IMR-90 (cell line): ENCODE measurements around the gene GABBR1. TPM values are rescaled to one million over a fixed set of nuclear protein-coding genes. Genes with fewer than 3 reads are reported as not detected.

Source experiments
- ATAC-seq: fragments of 200-7000 bp; cut with Tn5 transposase; 2 replicates; pipeline ENCODE4 v1.9.1; 2020; ENCODE audit warnings: low read depth, mild to moderate bottlenecking, moderate library complexity
- BruUV-seq: library from RNA; stranded (reverse); fragments of 400-500 nt; replicated peaks from 2 replicates; lab custom pipeline; 2021; lab: Mats Ljungman, UMichigan
- CTCF ChIA-PET: fragments of 300-600 bp; formaldehyde crosslinking; extraction: SDS; loops from one replicate; lab custom pipeline; 2021; ENCODE audit warnings: antibody characterized with exemption; lab: Yijun Ruan, JAX
- POLR2A ChIA-PET: fragments of 300-600 bp; sonication (Branson Sonifier 250); formaldehyde crosslinking; loops from one replicate; lab custom pipeline; 2022; ENCODE audit warnings: antibody characterized with exemption; ENCODE audit not compliant: unreplicated experiment; lab: Charles Lee
- DNase-seq: peaks from one replicate; pipeline ENCODE4 v3.0.0; 2013
- H2AFZ ChIP-seq: replicated peaks from 2 replicates; pipeline ENCODE3; 2013; ENCODE audit warnings: low read length, mild to moderate bottlenecking; ENCODE audit not compliant: poor library complexity
- H2AK5ac ChIP-seq: 2 replicates; pipeline ENCODE4 v1.6.1; 2013; ENCODE audit warnings: low read depth, low read length, inconsistent platforms
- H2AK9ac ChIP-seq: replicated peaks from 2 replicates; pipeline ENCODE3; 2013; ENCODE audit warnings: mild to moderate bottlenecking, low read depth, low read length, moderate library complexity; ENCODE audit not compliant: poor library complexity
- H2BK120ac ChIP-seq: 2 replicates; pipeline ENCODE4 v1.6.1; 2013; ENCODE audit warnings: low read depth, low read length, inconsistent platforms
- H2BK15ac ChIP-seq: 3 replicates; pipeline ENCODE4 v1.6.1; 2013; ENCODE audit warnings: low read depth, low read length, inconsistent platforms
- H2BK20ac ChIP-seq: 2 replicates; pipeline ENCODE4 v1.6.1; 2013; ENCODE audit warnings: low read depth, mild to moderate bottlenecking, inconsistent platforms, low read length, moderate library complexity
- H2BK5ac ChIP-seq: 2 replicates; pipeline ENCODE4 v1.6.1; 2013; ENCODE audit warnings: mild to moderate bottlenecking, low read depth, low read length, inconsistent platforms; ENCODE audit not compliant: poor library complexity, severe bottlenecking
- H3K14ac ChIP-seq: replicated peaks from 2 replicates; pipeline ENCODE4 v1.6.1; 2013; ENCODE audit warnings: low read depth, low read length, inconsistent platforms
- H3K18ac ChIP-seq: 2 replicates; pipeline ENCODE4 v1.6.1; 2013; ENCODE audit warnings: low read depth, low read length, control low read depth
- H3K23ac ChIP-seq: 2 replicates; pipeline ENCODE4 v1.6.1; 2013; ENCODE audit warnings: low read depth, low read length, inconsistent platforms
- H3K27ac ChIP-seq: 2 replicates; pipeline ENCODE4 v1.5.1; 2013; ENCODE audit warnings: mild to moderate bottlenecking, control low read depth, low read length; ENCODE audit not compliant: insufficient read depth
- H3K27me3 ChIP-seq: 2 replicates; pipeline ENCODE4 v1.6.1; 2013; ENCODE audit warnings: low read length; ENCODE audit not compliant: control insufficient read depth, insufficient read depth
- H3K36me3 ChIP-seq: 2 replicates; pipeline ENCODE4 v1.6.1; 2013; ENCODE audit warnings: low read length, mixed read lengths; ENCODE audit not compliant: control insufficient read depth, insufficient read depth
- H3K4ac ChIP-seq: 2 replicates; pipeline ENCODE4 v1.6.1; 2013; ENCODE audit warnings: low read depth, low read length, inconsistent platforms
- H3K4me1 ChIP-seq: 2 replicates; pipeline ENCODE4 v1.6.1; 2013; ENCODE audit warnings: low read length, mixed read lengths; ENCODE audit not compliant: control insufficient read depth, insufficient read depth
- H3K4me2 ChIP-seq: 2 replicates; pipeline ENCODE4 v1.6.1; 2013; ENCODE audit warnings: low read depth, mild to moderate bottlenecking, control low read depth, low read length, moderate library complexity
- H3K4me3 ChIP-seq: 2 replicates; pipeline ENCODE4 v1.5.1; 2013; ENCODE audit warnings: low read depth, mild to moderate bottlenecking, control low read depth, low read length, moderate library complexity; ENCODE audit not compliant: insufficient read depth
- H3K56ac ChIP-seq: 2 replicates; pipeline ENCODE4 v1.6.1; 2013; ENCODE audit warnings: low read length, inconsistent platforms; ENCODE audit not compliant: insufficient read depth; ENCODE audit errors: extremely low read depth
- H3K79me1 ChIP-seq, 2 experiments: 2 replicates each; pipeline ENCODE4 v1.6.1; 2013; ENCODE audit warnings: low read length in 2 of 2, inconsistent platforms in 1 of 2, low read depth in 1 of 2
- H3K9ac ChIP-seq: 2 replicates; pipeline ENCODE4 v1.6.1; 2013; ENCODE audit warnings: low read depth, low read length, control low read depth
- H3K9me1 ChIP-seq: 2 replicates; pipeline ENCODE4 v1.6.1; 2013; ENCODE audit warnings: low read length, inconsistent platforms; ENCODE audit not compliant: insufficient read depth
- H3K9me3 ChIP-seq: 2 replicates; pipeline ENCODE4 v1.6.1; 2013; ENCODE audit warnings: low read length; ENCODE audit not compliant: control insufficient read depth, insufficient read depth
- H4K20me1 ChIP-seq: 2 replicates; pipeline ENCODE4 v1.6.1; 2013; ENCODE audit warnings: low read length, inconsistent platforms; ENCODE audit not compliant: insufficient read depth
- H4K5ac ChIP-seq: 2 replicates; pipeline ENCODE4 v1.6.1; 2013; ENCODE audit warnings: mild to moderate bottlenecking, low read depth, low read length, control low read depth
- H4K8ac ChIP-seq, 2 experiments: 2 replicates each; pipeline ENCODE4 v1.6.1; 2013; ENCODE audit warnings: low read depth in 2 of 2, low read length in 2 of 2, control low read depth in 1 of 2, inconsistent platforms in 1 of 2
- H4K91ac ChIP-seq: 2 replicates; pipeline ENCODE4 v1.6.1; 2013; ENCODE audit warnings: low read depth, low read length, inconsistent platforms; ENCODE audit not compliant: insufficient read depth
- CHD1 ChIP-seq: IDR thresholded peaks from 2 replicates; pipeline ENCODE4 v1.6.1; 2012; ENCODE audit warnings: low read depth, low read length, improper control_type of control experiment
- MAFK ChIP-seq: IDR thresholded peaks from 2 replicates; pipeline ENCODE4 v1.6.1; 2012; ENCODE audit warnings: low read depth, low read length, improper control_type of control experiment
- NFE2L2 ChIP-seq: fragments of 150-350 bp; IDR thresholded peaks from 2 replicates; pipeline ENCODE4 v1.6.1; 2016; ENCODE audit warnings: low read depth, mild to moderate bottlenecking, low read length
- POLR2A ChIP-seq: IDR thresholded peaks from 2 replicates; pipeline ENCODE4 v1.6.1; 2012; ENCODE audit warnings: mild to moderate bottlenecking, low read depth, low read length
- RAD21 ChIP-seq: IDR thresholded peaks from 2 replicates; pipeline ENCODE4 v1.6.1; 2012; ENCODE audit warnings: low read length, improper control_type of control experiment
- RFX5 ChIP-seq: IDR thresholded peaks from 2 replicates; pipeline ENCODE4 v1.8.0; 2012; ENCODE audit warnings: low read depth, mild to moderate bottlenecking, low read length, moderate library complexity
- dilution Hi-C: fragments of 300-500 bp; cut with HindIII; formaldehyde crosslinking; loops from one replicate; pipeline ENCODE4 v1.14.3; 2018; ENCODE audit warnings: low sequenced_read_pairs; ENCODE audit not compliant: unreplicated experiment
- in situ Hi-C: fragments of 300-500 bp; cut with MboI; formaldehyde crosslinking; loops from 3 replicates; pipeline ENCODE4 v1.14.3; 2019; ENCODE audit warnings: low sequenced_read_pairs, inconsistent platforms, mixed read lengths
- intact Hi-C: fragments of 100-400 bp; cut with micrococcal nuclease; formaldehyde crosslinking; loops from 2 replicates; pipeline ENCODE4 v1.10.0; 2022
- polyA plus RNA-seq, 3 experiments: library from polyadenylated mRNA; depleted of rRNA; stranded (reverse); fragments of >200 nt; gene quantifications; 2 replicates each; pipeline ENCODE4 v1.2.3, GENCODE V29; 2012; ENCODE audit warnings: low replicate concordance in 1 of 3
- total RNA-seq: library from RNA; depleted of rRNA; stranded (reverse); fragments of >200 nt; gene quantifications from 2 replicates; pipeline ENCODE4 v1.2.3, GENCODE V29; 2012

The GABBR1 gene
- total and polyA plus RNA-seq, 2 of the 4 experiments (the other 2 are of a cell fraction): 5.9 to 31.5 TPM

GRCh38 chr6:29584821-29585220 lies 48.2 kb downstream of the GABBR1 start, which contains the start of gene OR2H2:
Gene OR2H2, plus strand, starts transcription at chr6:29585121. Its CDS starts 2,824 bp downstream, at chr6:29587945.
- Histone ChIP-seq H3K9me3 (no peaks in the 10 kb centered on the region), H3K4ac (no peak within 1 kb of the TSS), H3K9ac (no peak within 1 kb of the TSS), H3K9me1 (no peaks in the 10 kb centered on the region), H2AK5ac (no peak within 1 kb of the TSS), H2BK5ac (no peak within 1 kb of the TSS), H2BK120ac (no peak within 1 kb of the TSS), H3K4me1 (no peaks in the 10 kb centered on the region), H2AFZ (no peak within 1 kb of the TSS), H3K4me3 (no peak within 1 kb of the TSS), H3K36me3 (no peaks in the 10 kb centered on the region), H4K91ac (no peak within 1 kb of the TSS), H4K8ac (no peak within 1 kb of the TSS), H3K79me1 (no peaks in the 10 kb centered on the region), H4K5ac (no peak within 1 kb of the TSS), H3K23ac (no peak within 1 kb of the TSS), H3K14ac (no peak within 1 kb of the TSS), H3K4me2 (no peak within 1 kb of the TSS), H2BK15ac (no peak within 1 kb of the TSS), H2BK20ac (no peak within 1 kb of the TSS), H3K27me3 (no peaks in the 10 kb centered on the region), H4K20me1 (no peaks in the 10 kb centered on the region), H2AK9ac (no peak within 1 kb of the TSS), H3K18ac (no peak within 1 kb of the TSS), H3K56ac (no peak within 1 kb of the TSS), H3K27ac (no peak within 1 kb of the TSS)
- POLR2A ChIA-PET: no interaction called here
- in situ Hi-C loops (no loop called here), intact Hi-C loops (loop anchor here (5.0 to 10.0 kb wide), 2 partner anchors 598 to 750 kb away; no protein-coding TSS in a partner anchor), dilution Hi-C loops (no loop called here)
- BruUV-seq: no TSS peak
- DNase-seq (no peak), ATAC-seq (no peak)
- CTCF ChIA-PET: no interaction called here
- TF ChIP-seq MAFK (no peak), POLR2A (no peak), CHD1 (no peak), RFX5 (no peak), RAD21 (no peak), NFE2L2 (no peak)
